GM23338 (cell line): ENCODE data around the gene RAD51. TPM values are rescaled to one million over a fixed set of nuclear protein-coding genes. Genes with fewer than 3 reads are reported as not detected.

ENCODE experiments used
- ATAC-seq: fragments of 200-7000 bp; cut with Tn5 transposase; 3 replicates; pipeline ENCODE4 v1.9.1; 2020
- DNase-seq: peaks from one replicate; pipeline ENCODE4 v3.0.0-alpha.2; 2015; ENCODE audit warnings: low spot score
- H2AFZ ChIP-seq: fragments of 200-600 bp; sonication (generic); 2 replicates; pipeline ENCODE4 v1.8.0; 2016; ENCODE audit warnings: antibody characterized with exemption, mild to moderate bottlenecking, moderate library complexity
- H3F3A ChIP-seq: fragments of 200-600 bp; sonication (generic); replicated peaks from 2 replicates; pipeline ENCODE4 v1.8.0; 2017; ENCODE audit warnings: antibody characterized with exemption, mixed run types, low read depth
- H3K27ac ChIP-seq: fragments of 200-600 bp; sonication (generic); 2 replicates; pipeline ENCODE4 v1.6.1; 2016; ENCODE audit warnings: low read depth
- H3K27me3 ChIP-seq: fragments of 200-600 bp; sonication (generic); 2 replicates; pipeline ENCODE4 v1.8.0; 2016; ENCODE audit warnings: mild to moderate bottlenecking, mixed run types, moderate library complexity; ENCODE audit not compliant: insufficient read depth
- H3K36me3 ChIP-seq: fragments of 200-600 bp; sonication (generic); 2 replicates; pipeline ENCODE4 v1.8.0; 2016; ENCODE audit warnings: mild to moderate bottlenecking; ENCODE audit not compliant: insufficient read depth
- H3K4me1 ChIP-seq: fragments of 200-600 bp; sonication (generic); 2 replicates; pipeline ENCODE4 v1.8.0; 2016; ENCODE audit warnings: mild to moderate bottlenecking, moderate library complexity; ENCODE audit not compliant: insufficient read depth
- H3K4me2 ChIP-seq: fragments of 200-600 bp; sonication (generic); 2 replicates; pipeline ENCODE4 v1.7.1; 2017; ENCODE audit warnings: mixed run types
- H3K4me3 ChIP-seq: fragments of 200-600 bp; sonication (generic); 2 replicates; pipeline ENCODE4 v1.6.1; 2016; ENCODE audit warnings: mixed run types
- H3K79me2 ChIP-seq: fragments of 200-600 bp; sonication (generic); replicated peaks from 2 replicates; pipeline ENCODE4 v1.8.0; 2017; ENCODE audit warnings: mild to moderate bottlenecking; ENCODE audit not compliant: insufficient read depth
- H3K9me2 ChIP-seq: fragments of 200-600 bp; sonication (generic); 2 replicates; pipeline ENCODE4 v1.8.0; 2017; ENCODE audit not compliant: insufficient read depth
- H4K20me1 ChIP-seq: fragments of 200-600 bp; sonication (generic); replicated peaks from 2 replicates; pipeline ENCODE4 v1.8.0; 2017; ENCODE audit warnings: mild to moderate bottlenecking; ENCODE audit not compliant: insufficient read depth
- H3K27ac Mint-ChIP-seq: 2 replicates; pipeline ENCODE4 v1.8.0; 2020; ENCODE audit warnings: inconsistent platforms, mild to moderate bottlenecking, moderate library complexity, mixed read lengths
- H3K27me3 Mint-ChIP-seq: 3 replicates; pipeline ENCODE4 v1.8.0; 2022; ENCODE audit warnings: low read depth, mild to moderate bottlenecking, moderate library complexity, mixed read lengths, inconsistent platforms; ENCODE audit not compliant: insufficient read depth, poor library complexity
- H3K36me3 Mint-ChIP-seq: 3 replicates; pipeline ENCODE4 v1.8.0; 2021; ENCODE audit warnings: low read depth, mild to moderate bottlenecking, inconsistent platforms, moderate library complexity, mixed read lengths
- H3K4me1 Mint-ChIP-seq: 3 replicates; pipeline ENCODE4 v1.8.0; 2020; ENCODE audit warnings: mild to moderate bottlenecking, inconsistent platforms, mixed read lengths
- H3K4me3 Mint-ChIP-seq: 3 replicates; pipeline ENCODE4 v1.8.0; 2021; ENCODE audit warnings: moderate library complexity, mild to moderate bottlenecking, inconsistent platforms, mixed read lengths
- H3K9me3 Mint-ChIP-seq: 3 replicates; pipeline ENCODE4 v1.8.0; 2020; ENCODE audit warnings: moderate library complexity, mild to moderate bottlenecking, inconsistent platforms, mixed read lengths
- CREB1 ChIP-seq: fragments of 250-450 bp; sonication (Bioruptor Pico); IDR thresholded peaks from 2 replicates; pipeline ENCODE4 v1.5.0; 2020; ENCODE audit warnings: low read depth, mild to moderate bottlenecking, moderate library complexity
- CTCF ChIP-seq, 2 experiments: fragments of 200-600 bp in 1 of 2; sonication (generic) in 1 of 2; conservative IDR thresholded peaks; 2 replicates each; pipeline versions ENCODE4 v1.5.1 to v1.6.1; 2016 to 2017; ENCODE audit warnings: antibody characterized with exemption in 2 of 2, low read depth in 2 of 2, mild to moderate bottlenecking in 2 of 2, moderate library complexity in 1 of 2
- EZH2 ChIP-seq: fragments of 200-600 bp; sonication (generic); IDR thresholded peaks from one replicate; pipeline ENCODE4 v1.8.0; 2017; ENCODE audit warnings: antibody characterized with exemption, mild to moderate bottlenecking, low read depth; ENCODE audit not compliant: unreplicated experiment
- EZH2phosphoT487 ChIP-seq: fragments of 200-600 bp; sonication (generic); IDR thresholded peaks from one replicate; pipeline ENCODE4 v1.8.1; 2018; ENCODE audit warnings: antibody characterized with exemption; ENCODE audit not compliant: unreplicated experiment
- JUNB ChIP-seq: IDR thresholded peaks from one replicate; pipeline ENCODE4 v1.6.1; 2016; ENCODE audit warnings: antibody characterized with exemption; ENCODE audit not compliant: unreplicated experiment
- NANOG ChIP-seq: IDR thresholded peaks from 2 replicates; pipeline ENCODE4 v1.6.1; 2016; ENCODE audit warnings: antibody characterized with exemption, borderline replicate concordance
- POLR2AphosphoS5 ChIP-seq: IDR thresholded peaks from 2 replicates; pipeline ENCODE4 v1.6.1; 2016; ENCODE audit warnings: antibody characterized with exemption, low read depth
- REST ChIP-seq: IDR thresholded peaks from one replicate; pipeline ENCODE4 v1.6.1; 2018; ENCODE audit warnings: antibody characterized with exemption; ENCODE audit not compliant: unreplicated experiment
- STAT1 ChIP-seq: IDR thresholded peaks from one replicate; pipeline ENCODE4 v1.6.1; 2016; ENCODE audit warnings: antibody characterized with exemption; ENCODE audit not compliant: unreplicated experiment
- ZNF114 ChIP-seq: fragments of 250-450 bp; sonication (Bioruptor Pico); IDR thresholded peaks from 2 replicates; pipeline ENCODE4 v1.5.0; 2020; ENCODE audit warnings: mild to moderate bottlenecking, moderate library complexity
- ZNF331 ChIP-seq: fragments of 250-450 bp; sonication (Bioruptor Pico); IDR thresholded peaks from 2 replicates; pipeline ENCODE4 v1.5.0; 2020; ENCODE audit warnings: low read depth, mild to moderate bottlenecking, moderate library complexity
- ZNF462 ChIP-seq: fragments of 250-450 bp; sonication (Bioruptor Pico); IDR thresholded peaks from 2 replicates; pipeline ENCODE4 v1.5.0; 2020; ENCODE audit warnings: mild to moderate bottlenecking, moderate library complexity
- polyA plus RNA-seq: library from polyadenylated mRNA; unstranded; fragments of >200 nt; fragmentation: Nextera tagmentation; extraction: Ambion mirVana; gene quantifications from 2 replicates; pipeline ENCODE4 v1.2.1, GENCODE V29; 2016
- total RNA-seq: library from RNA; depleted of rRNA; stranded (reverse); fragments of >200 nt; shearing (Covaris generic); gene quantifications from 2 replicates; pipeline ENCODE4 v1.2.3, GENCODE V29; 2014
- TF ChIP-seq, protein P1 (sequence below): IDR thresholded peaks from 2 replicates; pipeline ENCODE4 v1.6.1; 2016; ENCODE audit warnings: antibody characterized with exemption

RAD51 gene
- total and polyA plus RNA-seq, 2 experiments from 2014 or later: 20.3 to 26.2 TPM

DNA sequence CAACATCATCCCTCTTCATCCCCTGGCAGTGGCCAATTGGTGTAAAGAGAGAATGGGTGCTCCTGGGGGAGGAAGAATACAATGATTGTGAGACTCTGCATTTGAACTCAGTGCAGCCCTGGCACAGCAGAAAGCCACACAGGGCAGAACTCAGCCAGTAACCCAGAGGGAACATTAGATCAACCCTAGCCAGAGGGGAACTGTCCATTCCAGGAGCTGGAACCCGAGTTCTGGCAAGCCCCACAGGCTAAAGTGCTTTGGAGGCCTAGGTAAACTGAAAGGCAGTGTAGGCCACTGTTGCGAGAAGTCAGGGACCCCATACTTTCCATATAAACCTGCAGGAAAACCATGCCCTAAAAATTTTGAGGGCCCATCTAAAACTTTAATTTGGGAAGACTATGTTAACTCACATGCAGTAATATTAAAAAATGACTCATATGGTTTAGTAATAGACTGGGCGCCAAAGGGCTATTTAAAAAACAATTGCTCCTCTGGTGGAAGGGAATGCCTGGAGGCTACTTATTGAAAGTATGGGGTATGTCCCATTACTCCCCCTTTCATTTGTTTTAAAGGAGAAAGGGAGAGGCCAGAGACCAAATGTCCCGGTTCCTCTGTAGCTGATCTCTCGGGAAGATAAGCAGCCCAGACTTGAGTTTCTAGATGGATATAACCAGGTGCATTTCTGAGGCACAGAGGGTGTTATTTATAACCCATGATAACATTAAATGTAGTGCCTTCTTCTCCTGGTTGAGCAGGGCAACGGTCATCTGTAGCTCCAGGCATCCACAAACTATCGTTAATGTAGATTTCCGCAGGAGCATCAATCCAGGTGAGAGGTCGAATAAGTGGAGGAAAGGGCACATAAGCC, 5.8 kb upstream of the RAD51 start:
- Histone ChIP-seq H3K4me2 (no peak overlapping the region), H3K4me1 (peaks cover 4% of the 10 kb centered on the region; the same call in 1 of the 2 replicates), H3F3A (peaks cover 2% of the 10 kb centered on the region), H2AFZ (no peak overlapping the region), H3K9me2 (no peaks in the 10 kb centered on the region), H3K36me3 (no peaks in the 10 kb centered on the region; the same call in 1 of the 2 replicates), H3K27ac (no peak overlapping the region), H3K4me3 (no peak overlapping the region), H3K79me2 (no peaks in the 10 kb centered on the region; the same call in 1 of the 2 replicates), H3K27me3 (no peaks in the 10 kb centered on the region), H4K20me1 (no peaks in the 10 kb centered on the region)
- Mint-ChIP-seq H3K27ac (no peak overlapping the region), H3K27me3 (peaks cover 7% of the 10 kb centered on the region), H3K4me1 (peaks cover 21% of the 10 kb centered on the region), H3K4me3 (no peak overlapping the region), H3K9me3 (peaks cover 18% of the 10 kb centered on the region), H3K36me3 (peaks cover 21% of the 10 kb centered on the region)
- TF ChIP-seq STAT1 (no peak), ZNF331 (no peak), CREB1 (no peak), EZH2 (no peak), ZNF462 (CRISPR knock-in tag) (no peak), CTCF (conservative IDR thresholded peaks at IDR 0.05; ENCODE audit: low read depth in 2 of 2) (no peak), EZH2phosphoT487 (no peak), JUNB (no peak), POLR2AphosphoS5 (no peak), NANOG (no peak), ZNF114 (CRISPR knock-in tag) (no peak), REST (no peak)
- TF ChIP-seq, protein P1, sequence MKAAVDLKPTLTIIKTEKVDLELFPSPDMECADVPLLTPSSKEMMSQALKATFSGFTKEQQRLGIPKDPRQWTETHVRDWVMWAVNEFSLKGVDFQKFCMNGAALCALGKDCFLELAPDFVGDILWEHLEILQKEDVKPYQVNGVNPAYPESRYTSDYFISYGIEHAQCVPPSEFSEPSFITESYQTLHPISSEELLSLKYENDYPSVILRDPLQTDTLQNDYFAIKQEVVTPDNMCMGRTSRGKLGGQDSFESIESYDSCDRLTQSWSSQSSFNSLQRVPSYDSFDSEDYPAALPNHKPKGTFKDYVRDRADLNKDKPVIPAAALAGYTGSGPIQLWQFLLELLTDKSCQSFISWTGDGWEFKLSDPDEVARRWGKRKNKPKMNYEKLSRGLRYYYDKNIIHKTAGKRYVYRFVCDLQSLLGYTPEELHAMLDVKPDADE: no peak
- DNase-seq: no peak
- no peak for ATAC-seq
